A549 (cell line): ENCODE measurements around the gene CD300LF. TPM values are rescaled to one million over a fixed set of nuclear protein-coding genes. Genes with fewer than 3 reads are reported as not detected.

ENCODE experiments used
- ATAC-seq, 2 experiments: fragments of 200-7000 bp in 1 of 2; fragments of >200 bp in 1 of 2; cut with Nextera tagmentation in 1 of 2; cut with Tn5 transposase in 1 of 2; 3 replicates each; pipeline versions ENCODE4 v1.8.0 to v1.9.1; 2018 to 2020; ENCODE audit warnings: mild to moderate bottlenecking in 1 of 2, moderate library complexity in 1 of 2
- CTCF ChIA-PET: fragments of 300-600 bp; sonication (Branson Sonifier 250); formaldehyde crosslinking; extraction: SDS; loops from one replicate; lab custom pipeline; 2021; ENCODE audit warnings: antibody characterized with exemption, inconsistent platforms; lab: Yijun Ruan, JAX
- POLR2A ChIA-PET: fragments of 350-600 bp; formaldehyde crosslinking; extraction: SDS; loops from one replicate; lab custom pipeline; 2021; ENCODE audit warnings: antibody characterized with exemption, inconsistent platforms; lab: Yijun Ruan, JAX
- DNase-seq, 2 experiments: peaks; one replicate each; pipeline versions ENCODE4 v3.0.0 to v3.0.0-alpha.2; 2011 to 2016; ENCODE audit warnings: low read depth in 1 of 2, low spot score in 1 of 2
- FAIRE-seq: peaks from 2 replicates; lab custom pipeline; 2011; peaks lifted over from hg19 to GRCh38; lab: Jason Lieb, UNC
- H3K27ac ChIP-seq, 2 experiments: fragments of >200 bp; sonication (Bioruptor Twin); formaldehyde crosslinking; 3 replicates each; pipeline ENCODE4 v1.5.1; 2016 to 2017
- H3K4me1 ChIP-seq: fragments of >200 bp; sonication (Bioruptor Twin); formaldehyde crosslinking; 3 replicates; pipeline ENCODE4 v1.6.1; 2016
- H3K4me2 ChIP-seq: fragments of >200 bp; sonication (Bioruptor Twin); formaldehyde crosslinking; 3 replicates; pipeline ENCODE4 v1.6.1; 2016
- H3K4me3 ChIP-seq: fragments of >200 bp; sonication (Bioruptor Twin); formaldehyde crosslinking; 3 replicates; pipeline ENCODE4 v1.5.1; 2016
- H3K9me3 ChIP-seq: fragments of >200 bp; sonication (Bioruptor Twin); formaldehyde crosslinking; 3 replicates; pipeline ENCODE4 v1.6.1; 2016
- ATOH8 ChIP-seq: fragments of 250-450 bp; sonication (Bioruptor Pico); IDR thresholded peaks from 2 replicates; pipeline ENCODE4 v1.5.0; 2020; ENCODE audit warnings: low read depth, mild to moderate bottlenecking, moderate library complexity
- BCL3 ChIP-seq: fragments of >200 bp; sonication (Bioruptor Twin); formaldehyde crosslinking; IDR thresholded peaks from 3 replicates; pipeline ENCODE4 v1.6.1; 2016
- CHD2 ChIP-seq: fragments of 150-350 bp; IDR thresholded peaks from 2 replicates; pipeline ENCODE4 v1.6.1; 2014; ENCODE audit warnings: low read length; ENCODE audit not compliant: partially characterized antibody
- FOSL2 ChIP-seq, 2 experiments: fragments of 450-650 bp in 1 of 2; fragments of >200 bp in 1 of 2; sonication (Bioruptor Twin) in 1 of 2; formaldehyde crosslinking; IDR thresholded peaks; 2 replicates each; pipeline versions ENCODE4 v1.5.0 to v1.6.1; 2016 to 2020; ENCODE audit warnings: mild to moderate bottlenecking in 1 of 2, moderate library complexity in 1 of 2
- FOXS1 ChIP-seq: fragments of 250-450 bp; sonication (Bioruptor Pico); IDR thresholded peaks from 2 replicates; pipeline ENCODE4 v1.5.0; 2020; ENCODE audit warnings: mild to moderate bottlenecking, moderate library complexity
- HDAC2 ChIP-seq: fragments of 200-600 bp; sonication (generic); IDR thresholded peaks from 2 replicates; pipeline ENCODE4 v1.6.1; 2016
- HOXA7 ChIP-seq: fragments of 250-450 bp; sonication (Bioruptor Pico); IDR thresholded peaks from 2 replicates; pipeline ENCODE4 v1.5.0; 2020; ENCODE audit warnings: mild to moderate bottlenecking, moderate library complexity
- HOXB5 ChIP-seq: fragments of 250-450 bp; sonication (Bioruptor Pico); IDR thresholded peaks from 2 replicates; pipeline ENCODE4 v1.5.0; 2020; ENCODE audit warnings: mild to moderate bottlenecking, moderate library complexity
- JUNB ChIP-seq: fragments of >200 bp; sonication (Bioruptor Twin); formaldehyde crosslinking; IDR thresholded peaks from 2 replicates; pipeline ENCODE4 v1.6.1; 2016
- KDM1A ChIP-seq: fragments of 200-600 bp; sonication (generic); IDR thresholded peaks from 2 replicates; pipeline ENCODE4 v1.6.1; 2016; ENCODE audit warnings: low read depth, mild to moderate bottlenecking
- MAFK ChIP-seq: fragments of 450-650 bp; IDR thresholded peaks from 2 replicates; pipeline ENCODE4 v1.6.1; 2014; ENCODE audit not compliant: partially characterized antibody
- MYC ChIP-seq: IDR thresholded peaks from 2 replicates; pipeline ENCODE4 v1.6.1; 2012; ENCODE audit warnings: mild to moderate bottlenecking, inconsistent platforms, low read length, improper control_type of control experiment, borderline replicate concordance
- NFE2L2 ChIP-seq: fragments of 150-350 bp; conservative IDR thresholded peaks from 2 replicates; pipeline ENCODE4 v1.6.1; 2014; ENCODE audit warnings: low read length
- NPAS2 ChIP-seq: fragments of 250-450 bp; sonication (Bioruptor Pico); IDR thresholded peaks from 2 replicates; pipeline ENCODE4 v1.8.0; 2022; ENCODE audit warnings: mild to moderate bottlenecking, moderate library complexity, borderline replicate concordance
- NR3C1 ChIP-seq: fragments of >200 bp; sonication (Bioruptor Twin); formaldehyde crosslinking; IDR thresholded peaks from 3 replicates; pipeline ENCODE4 v1.6.1; 2017
- PBX3 ChIP-seq: IDR thresholded peaks from 2 replicates; pipeline ENCODE4 v1.6.1; 2012
- PHF8 ChIP-seq: fragments of 200-600 bp; sonication (generic); IDR thresholded peaks from 2 replicates; pipeline ENCODE4 v1.6.1; 2016; ENCODE audit warnings: low read depth, mild to moderate bottlenecking, antibody characterized with exemption, moderate library complexity, borderline replicate concordance
- POLR2A ChIP-seq: IDR thresholded peaks from 2 replicates; pipeline ENCODE4 v1.6.1; 2012; ENCODE audit warnings: mild to moderate bottlenecking, low read length
- REST ChIP-seq: fragments of 200-600 bp; sonication (generic); IDR thresholded peaks from 2 replicates; pipeline ENCODE4 v1.6.1; 2016; ENCODE audit warnings: antibody characterized with exemption, mild to moderate bottlenecking, moderate library complexity
- RFX5 ChIP-seq: fragments of 450-650 bp; IDR thresholded peaks from 2 replicates; pipeline ENCODE4 v1.7.1; 2014; ENCODE audit warnings: antibody characterized with exemption, mild to moderate bottlenecking, moderate library complexity
- RNF2 ChIP-seq: fragments of 200-600 bp; sonication (generic); IDR thresholded peaks from 2 replicates; pipeline ENCODE4 v1.6.1; 2016; ENCODE audit warnings: low read depth, mild to moderate bottlenecking, antibody characterized with exemption, moderate library complexity, borderline replicate concordance
- SREBF2 ChIP-seq: fragments of 450-650 bp; IDR thresholded peaks from 2 replicates; pipeline ENCODE4 v1.6.1; 2014; ENCODE audit warnings: mild to moderate bottlenecking, moderate library complexity
- TP53 ChIP-seq: fragments of 250-450 bp; sonication (Bioruptor Pico); IDR thresholded peaks from 2 replicates; pipeline ENCODE4 v1.5.0; 2021; ENCODE audit warnings: mild to moderate bottlenecking, moderate library complexity
- ZC3H11A ChIP-seq: fragments of 450-650 bp; IDR thresholded peaks from 2 replicates; pipeline ENCODE4 v1.6.1; 2014; ENCODE audit warnings: antibody characterized with exemption, mild to moderate bottlenecking
- WGBS: methylation state at CpG from one replicate; pipeline ENCODE4 v1.1.6; 2017; ENCODE audit errors: missing lambda C conversion rate; 5-methylcytosine and 5-hydroxymethylcytosine counted together
- polyA plus RNA-seq, 4 experiments: library from polyadenylated mRNA; depleted of rRNA in 3 of 4; stranded (reverse); fragments of >200 nt; fragmentation: RNase III in 1 of 4; extraction: RNeasy Plus Mini Kit Qiagen cat#74134 plus additional on column Dnase treatment in 1 of 4; gene quantifications; 2 replicates in 3 of 4; 3 replicates in 1 of 4; pipeline ENCODE4 v1.2.3, GENCODE V29; 2011 to 2017

CD300LF gene
- polyA plus RNA-seq, 2 of the 4 experiments (the other 2 are of a cell fraction), result not detected

- no peak for TF ChIP-seq BCL3
- TF ChIP-seq CHD2, result no peak
- no peak for TF ChIP-seq ZC3H11A
- TF ChIP-seq JUNB, result no peak
Measured at GRCh38 chr17:74742153-74742515, 29.4 kb upstream of the CD300LF start (continued).

- no peak for FAIRE-seq
- Histone ChIP-seq H3K4me1 (peaks cover 36% of the 10 kb centered on the region), H3K4me3 (no peak overlapping the region), H3K9me3 (no peaks in the 10 kb centered on the region), H3K27ac (no peak overlapping the region), H3K4me2 (no peak overlapping the region)
- TF ChIP-seq SREBF2 (no peak), REST (no peak), FOSL2 (IDR thresholded peaks at IDR 0.05) (no peak), FOSL2 (CRISPR knock-in tag; IDR thresholded peaks at IDR 0.05) (no peak), HOXA7 (no peak), HDAC2 (no peak), TP53 (CRISPR knock-in tag) (no peak), NPAS2 (no peak), RNF2 (no peak), PBX3 (no peak), POLR2A (no peak), NR3C1 (no peak), PHF8 (no peak), FOXS1 (CRISPR knock-in tag) (no peak), MAFK (no peak), ATOH8 (no peak), HOXB5 (no peak), RFX5 (no peak), KDM1A (no peak), NFE2L2 (no peak), MYC (no peak)
- DNase-seq, result no peak
- POLR2A ChIA-PET, result no interaction called here
- ATAC-seq, result no peak
- CTCF ChIA-PET, result interaction anchor here (0.6 to 7.8 kb wide), 6 partner anchors 14 to 175 kb away, joined by 3 to 107 read pairs (median 11); partner anchors contain the start of gene NAT9
- WGBS, result 86% methylated on average over 17 of the region's 17 CpGs
Measured at GRCh38 chr17:74740641-74741387, 28.1 kb upstream of the CD300LF start.
